Measurements from ENCODE around the gene LHX2.

GRCh38 chr9:124060844-124061605, 49.5 kb downstream of the LHX2 start:
- TF ChIP-seq CTCF (IDR thresholded peaks at IDR 0.05), result no peak
- TF ChIP-seq MAX (IDR thresholded peaks at IDR 0.05; ENCODE audit: low read depth), result no peak
- no peak for TF ChIP-seq TAF1 (IDR thresholded peaks at IDR 0.05; ENCODE audit: borderline replicate concordance, low read depth, low read length)
- TF ChIP-seq RCOR1 (IDR thresholded peaks at IDR 0.05; ENCODE audit: low read length), result no peak
- TF ChIP-seq YY1 (IDR thresholded peaks at IDR 0.05; ENCODE audit: low read depth), result no peak
- TF ChIP-seq JUND (IDR thresholded peaks at IDR 0.05), result no peak
- TF ChIP-seq NRF1 (IDR thresholded peaks at IDR 0.05; ENCODE audit: low read depth, low read length), result no peak
- TF ChIP-seq POLR2AphosphoS5 (IDR thresholded peaks at IDR 0.05; ENCODE audit: low read depth, low read length), result no peak
- TF ChIP-seq, protein P1, sequence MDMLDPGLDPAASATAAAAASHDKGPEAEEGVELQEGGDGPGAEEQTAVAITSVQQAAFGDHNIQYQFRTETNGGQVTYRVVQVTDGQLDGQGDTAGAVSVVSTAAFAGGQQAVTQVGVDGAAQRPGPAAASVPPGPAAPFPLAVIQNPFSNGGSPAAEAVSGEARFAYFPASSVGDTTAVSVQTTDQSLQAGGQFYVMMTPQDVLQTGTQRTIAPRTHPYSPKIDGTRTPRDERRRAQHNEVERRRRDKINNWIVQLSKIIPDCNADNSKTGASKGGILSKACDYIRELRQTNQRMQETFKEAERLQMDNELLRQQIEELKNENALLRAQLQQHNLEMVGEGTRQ (IDR thresholded peaks at IDR 0.05; ENCODE audit: borderline replicate concordance, low read depth, low read length), result no peak
- no peak for TF ChIP-seq RAD21 (IDR thresholded peaks at IDR 0.05; ENCODE audit: low read length)
- no peak for TF ChIP-seq SMC3 (IDR thresholded peaks at IDR 0.05; ENCODE audit: low read depth, low read length)
